ENCODE measurements around the gene PLAC9.

PLAC9 gene

DNA sequence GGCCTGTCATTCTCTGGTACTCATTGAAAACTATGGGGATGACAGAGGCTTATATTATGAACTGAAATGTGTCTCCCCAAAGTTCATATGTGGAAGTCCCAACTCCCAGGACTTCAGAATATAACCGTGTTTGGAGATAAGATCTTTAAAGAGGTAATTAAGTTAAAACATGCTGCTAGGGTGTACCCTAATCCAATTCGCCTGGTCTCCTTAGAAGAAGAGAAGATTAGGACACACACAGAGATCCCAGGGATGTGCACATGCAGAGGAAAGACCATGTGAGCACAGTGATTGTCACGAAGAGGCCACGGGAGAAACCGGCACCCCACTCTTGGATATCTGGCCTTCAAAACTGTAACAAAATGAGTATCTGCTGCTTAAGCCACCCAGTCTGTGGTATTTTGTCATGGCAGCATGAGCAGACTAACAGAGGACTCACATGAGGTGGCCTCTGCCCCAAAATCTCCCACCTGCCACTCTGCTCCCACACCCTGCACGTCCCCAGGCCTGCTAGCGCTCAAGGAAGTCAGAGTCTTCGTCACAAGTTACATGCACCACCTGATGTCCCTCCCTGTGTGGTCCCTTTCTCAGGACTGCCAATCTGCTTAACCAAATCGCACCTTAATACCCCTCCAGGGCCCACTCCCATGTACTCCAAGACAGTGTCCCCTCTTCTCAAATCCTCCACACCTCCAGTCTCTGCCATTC is 26.8 kb downstream of the PLAC9 start:
- ATAC-seq = 0 out of 3 replicates have a peak, but pooled peaks have one; percentile 0
- TF ChIP-seq ISL1 (CRISPR knock-in tag; IDR thresholded peaks at IDR 0.05) (no peak), ZNF70 (CRISPR knock-in tag; IDR thresholded peaks at IDR 0.05) (no peak), RARB (CRISPR knock-in tag; IDR thresholded peaks at IDR 0.05) (no peak), TOX (CRISPR knock-in tag; IDR thresholded peaks at IDR 0.05; ENCODE audit: borderline replicate concordance) (no peak), PPARA (CRISPR knock-in tag; IDR thresholded peaks at IDR 0.05; ENCODE audit: borderline replicate concordance) (no peak), OSR1 (CRISPR knock-in tag; IDR thresholded peaks at IDR 0.05) (no peak), TCF4 (CRISPR knock-in tag; IDR thresholded peaks at IDR 0.05; ENCODE audit: borderline replicate concordance) (no peak), ZC3H10 (CRISPR knock-in tag; IDR thresholded peaks at IDR 0.05) (no peak)
- TF ChIP-seq, protein P1, sequence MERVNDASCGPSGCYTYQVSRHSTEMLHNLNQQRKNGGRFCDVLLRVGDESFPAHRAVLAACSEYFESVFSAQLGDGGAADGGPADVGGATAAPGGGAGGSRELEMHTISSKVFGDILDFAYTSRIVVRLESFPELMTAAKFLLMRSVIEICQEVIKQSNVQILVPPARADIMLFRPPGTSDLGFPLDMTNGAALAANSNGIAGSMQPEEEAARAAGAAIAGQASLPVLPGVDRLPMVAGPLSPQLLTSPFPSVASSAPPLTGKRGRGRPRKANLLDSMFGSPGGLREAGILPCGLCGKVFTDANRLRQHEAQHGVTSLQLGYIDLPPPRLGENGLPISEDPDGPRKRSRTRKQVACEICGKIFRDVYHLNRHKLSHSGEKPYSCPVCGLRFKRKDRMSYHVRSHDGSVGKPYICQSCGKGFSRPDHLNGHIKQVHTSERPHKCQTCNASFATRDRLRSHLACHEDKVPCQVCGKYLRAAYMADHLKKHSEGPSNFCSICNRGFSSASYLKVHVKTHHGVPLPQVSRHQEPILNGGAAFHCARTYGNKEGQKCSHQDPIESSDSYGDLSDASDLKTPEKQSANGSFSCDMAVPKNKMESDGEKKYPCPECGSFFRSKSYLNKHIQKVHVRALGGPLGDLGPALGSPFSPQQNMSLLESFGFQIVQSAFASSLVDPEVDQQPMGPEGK (CRISPR knock-in tag; IDR thresholded peaks at IDR 0.05; ENCODE audit: borderline replicate concordance) = no peak
- TF ChIP-seq, protein P2, sequence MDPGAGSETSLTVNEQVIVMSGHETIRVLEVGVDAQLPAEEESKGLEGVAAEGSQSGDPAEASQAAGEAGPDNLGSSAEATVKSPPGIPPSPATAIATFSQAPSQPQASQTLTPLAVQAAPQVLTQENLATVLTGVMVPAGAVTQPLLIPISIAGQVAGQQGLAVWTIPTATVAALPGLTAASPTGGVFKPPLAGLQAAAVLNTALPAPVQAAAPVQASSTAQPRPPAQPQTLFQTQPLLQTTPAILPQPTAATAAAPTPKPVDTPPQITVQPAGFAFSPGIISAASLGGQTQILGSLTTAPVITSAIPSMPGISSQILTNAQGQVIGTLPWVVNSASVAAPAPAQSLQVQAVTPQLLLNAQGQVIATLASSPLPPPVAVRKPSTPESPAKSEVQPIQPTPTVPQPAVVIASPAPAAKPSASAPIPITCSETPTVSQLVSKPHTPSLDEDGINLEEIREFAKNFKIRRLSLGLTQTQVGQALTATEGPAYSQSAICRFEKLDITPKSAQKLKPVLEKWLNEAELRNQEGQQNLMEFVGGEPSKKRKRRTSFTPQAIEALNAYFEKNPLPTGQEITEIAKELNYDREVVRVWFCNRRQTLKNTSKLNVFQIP (CRISPR knock-in tag; IDR thresholded peaks at IDR 0.05; ENCODE audit: borderline replicate concordance, low read depth) = no peak
- TF ChIP-seq, protein P3, sequence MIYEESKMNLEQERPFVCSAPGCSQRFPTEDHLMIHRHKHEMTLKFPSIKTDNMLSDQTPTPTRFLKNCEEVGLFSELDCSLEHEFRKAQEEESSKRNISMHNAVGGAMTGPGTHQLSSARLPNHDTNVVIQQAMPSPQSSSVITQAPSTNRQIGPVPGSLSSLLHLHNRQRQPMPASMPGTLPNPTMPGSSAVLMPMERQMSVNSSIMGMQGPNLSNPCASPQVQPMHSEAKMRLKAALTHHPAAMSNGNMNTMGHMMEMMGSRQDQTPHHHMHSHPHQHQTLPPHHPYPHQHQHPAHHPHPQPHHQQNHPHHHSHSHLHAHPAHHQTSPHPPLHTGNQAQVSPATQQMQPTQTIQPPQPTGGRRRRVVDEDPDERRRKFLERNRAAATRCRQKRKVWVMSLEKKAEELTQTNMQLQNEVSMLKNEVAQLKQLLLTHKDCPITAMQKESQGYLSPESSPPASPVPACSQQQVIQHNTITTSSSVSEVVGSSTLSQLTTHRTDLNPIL (CRISPR knock-in tag; IDR thresholded peaks at IDR 0.05; ENCODE audit: low read depth) = no peak

DNA sequence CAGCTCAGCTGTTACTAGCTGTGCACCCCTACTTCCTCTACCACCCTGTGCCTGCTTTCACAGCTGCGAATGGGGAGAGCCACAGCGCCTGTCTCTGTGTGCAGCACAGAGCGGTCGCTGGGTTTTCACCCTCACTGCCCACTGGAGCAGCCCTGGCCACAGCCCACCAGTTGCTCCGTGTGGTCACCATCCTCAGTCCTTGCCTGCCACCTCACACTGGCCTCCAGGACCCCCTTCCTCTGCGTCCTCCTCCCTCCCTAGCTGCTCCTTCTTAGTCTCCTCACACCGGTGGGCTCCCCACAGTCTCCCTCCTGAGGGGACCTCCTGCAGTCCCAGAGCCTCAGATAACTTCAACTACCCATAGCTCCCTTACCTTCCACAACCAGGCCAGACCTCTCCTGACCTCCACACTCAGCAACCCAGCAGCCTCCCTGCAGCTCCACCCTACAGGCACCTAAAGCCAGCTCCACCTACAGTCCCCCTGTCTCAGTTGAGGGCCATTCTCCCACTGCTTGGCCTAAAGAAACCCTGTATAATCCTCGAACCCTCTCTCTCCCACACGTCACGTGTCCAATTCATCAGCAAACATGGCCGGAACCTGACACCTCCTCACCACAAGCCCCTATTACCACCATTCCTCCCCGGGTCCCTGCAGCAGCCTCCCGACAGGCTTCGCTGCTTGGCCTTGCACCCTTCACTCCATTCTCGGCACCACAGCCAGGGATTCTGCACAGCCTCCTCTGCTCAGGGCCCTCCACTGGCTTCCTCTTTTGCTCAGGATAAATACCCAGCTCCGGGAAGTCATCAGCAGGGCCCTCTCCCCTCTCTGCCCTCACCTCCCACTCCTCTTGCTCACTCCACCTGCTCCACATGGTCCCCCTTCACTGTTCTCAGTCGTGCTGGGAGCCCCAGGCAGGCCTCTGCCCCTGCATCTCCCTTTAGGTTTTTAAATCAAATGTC is 28.1 kb downstream of the PLAC9 start:
- TF ChIP-seq RARB (CRISPR knock-in tag; IDR thresholded peaks at IDR 0.05) = no peak
- TF ChIP-seq, protein P2 (CRISPR knock-in tag; IDR thresholded peaks at IDR 0.05; ENCODE audit: borderline replicate concordance, low read depth) = no peak
- no peak for TF ChIP-seq OSR1 (CRISPR knock-in tag; IDR thresholded peaks at IDR 0.05)
- TF ChIP-seq BACH2 (CRISPR knock-in tag; IDR thresholded peaks at IDR 0.05; ENCODE audit: borderline replicate concordance) = no peak
- no peak for TF ChIP-seq ISL1 (CRISPR knock-in tag; IDR thresholded peaks at IDR 0.05)
- TF ChIP-seq, protein P3 (CRISPR knock-in tag; IDR thresholded peaks at IDR 0.05; ENCODE audit: low read depth) = no peak
- no peak for TF ChIP-seq TOX (CRISPR knock-in tag; IDR thresholded peaks at IDR 0.05; ENCODE audit: borderline replicate concordance)
- no peak for TF ChIP-seq TCF4 (CRISPR knock-in tag; IDR thresholded peaks at IDR 0.05; ENCODE audit: borderline replicate concordance)
- no peak for TF ChIP-seq ARNTL (CRISPR knock-in tag; IDR thresholded peaks at IDR 0.05; ENCODE audit: borderline replicate concordance, low read depth)
- TF ChIP-seq SNAI2 (CRISPR knock-in tag; IDR thresholded peaks at IDR 0.05) = no peak
- no peak for TF ChIP-seq ZNF70 (CRISPR knock-in tag; IDR thresholded peaks at IDR 0.05)
- no peak for TF ChIP-seq ZFP30 (CRISPR knock-in tag; IDR thresholded peaks at IDR 0.05)
- TF ChIP-seq ZC3H10 (CRISPR knock-in tag; IDR thresholded peaks at IDR 0.05) = no peak
- no peak for TF ChIP-seq GLIS3 (CRISPR knock-in tag; IDR thresholded peaks at IDR 0.05)
- no peak for TF ChIP-seq ZFP3 (CRISPR knock-in tag; IDR thresholded peaks at IDR 0.05)
- no peak for TF ChIP-seq PPARA (CRISPR knock-in tag; IDR thresholded peaks at IDR 0.05; ENCODE audit: borderline replicate concordance)
- TF ChIP-seq, protein P1 (CRISPR knock-in tag; IDR thresholded peaks at IDR 0.05; ENCODE audit: borderline replicate concordance) = no peak
- no peak for TF ChIP-seq CSDC2 (CRISPR knock-in tag; IDR thresholded peaks at IDR 0.05)
- no peak for TF ChIP-seq ESRRG (CRISPR knock-in tag; IDR thresholded peaks at IDR 0.05)
- ATAC-seq = no peak

All from SK-N-SH treated with all-trans-retinoic acid at 6 μM for 48 hours (cell line).